ENCODE results near the gene EFCAB14. TPM values are rescaled to one million over a fixed set of nuclear protein-coding genes. Genes with fewer than 3 reads are reported as not detected.

EFCAB14 gene
- total and polyA plus RNA-seq, 9 of the 15 experiments (the other 6 are each of a cell fraction or from before 2014, with no cell fraction given), result 7.3 to 49.0 (median 37.3) TPM

- TF ChIP-seq ZNF449 (CRISPR knock-in tag; IDR thresholded peaks at IDR 0.05) (no peak), CBFA2T2 (conservative IDR thresholded peaks at IDR 0.05) (peak; percentile 40; the same call in 1 of the 2 replicates), MCM5 (IDR thresholded peaks at IDR 0.05; ENCODE audit: low read depth) (no peak), PBX2 (CRISPR knock-in tag; IDR thresholded peaks at IDR 0.05; ENCODE audit: low read depth) (no peak), PBX2 (tag; conservative IDR thresholded peaks at IDR 0.05; ENCODE audit: low read depth) (peak; percentile 90), PHTF2 (CRISPR knock-in tag; IDR thresholded peaks at IDR 0.05) (no peak), NFIX (CRISPR knock-in tag; IDR thresholded peaks at IDR 0.05; ENCODE audit: low read depth) (no peak), ZNF431 (CRISPR knock-in tag; IDR thresholded peaks at IDR 0.05) (no peak), ZSCAN32 (CRISPR knock-in tag; IDR thresholded peaks at IDR 0.05) (no peak), EP300 (IDR thresholded peaks at IDR 0.05; ENCODE audit: low read length) (peak; percentile 48; the same call in 1 of the 2 replicates), ELK1 (CRISPR knock-in tag; IDR thresholded peaks at IDR 0.05) (no peak), ZMIZ1 (IDR thresholded peaks at IDR 0.05; ENCODE audit: low read depth in 2 of 2, low read length in 2 of 2) (no peak), ARID1B (IDR thresholded peaks at IDR 0.05) (peak; percentile 61), DDX20 (tag; IDR thresholded peaks at IDR 0.05; ENCODE audit: low read depth) (no peak), TEAD2 (tag; IDR thresholded peaks at IDR 0.05) (no peak), MCM3 (IDR thresholded peaks at IDR 0.05) (no peak), ATF7 (IDR thresholded peaks at IDR 0.05) (no peak), ZNF165 (CRISPR knock-in tag; IDR thresholded peaks at IDR 0.05; ENCODE audit: borderline replicate concordance) (no peak), MAFK (IDR thresholded peaks at IDR 0.05; ENCODE audit: low read length) (no peak)
- TF ChIP-seq, protein P1, sequence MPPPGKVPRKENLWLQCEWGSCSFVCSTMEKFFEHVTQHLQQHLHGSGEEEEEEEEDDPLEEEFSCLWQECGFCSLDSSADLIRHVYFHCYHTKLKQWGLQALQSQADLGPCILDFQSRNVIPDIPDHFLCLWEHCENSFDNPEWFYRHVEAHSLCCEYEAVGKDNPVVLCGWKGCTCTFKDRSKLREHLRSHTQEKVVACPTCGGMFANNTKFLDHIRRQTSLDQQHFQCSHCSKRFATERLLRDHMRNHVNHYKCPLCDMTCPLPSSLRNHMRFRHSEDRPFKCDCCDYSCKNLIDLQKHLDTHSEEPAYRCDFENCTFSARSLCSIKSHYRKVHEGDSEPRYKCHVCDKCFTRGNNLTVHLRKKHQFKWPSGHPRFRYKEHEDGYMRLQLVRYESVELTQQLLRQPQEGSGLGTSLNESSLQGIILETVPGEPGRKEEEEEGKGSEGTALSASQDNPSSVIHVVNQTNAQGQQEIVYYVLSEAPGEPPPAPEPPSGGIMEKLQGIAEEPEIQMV (tag; conservative IDR thresholded peaks at IDR 0.05; ENCODE audit: low read depth), result no peak
Observed at GRCh38 chr1:46635205-46635604, 83.7 kb downstream of the EFCAB14 start (continued).

Data from K562 (cell line).